GM19099 (cell line): ENCODE data around the gene WDR12.

ENCODE experiments used
- POLR2A ChIP-seq: IDR thresholded peaks from 3 replicates; pipeline ENCODE4 v1.6.1; 2011; ENCODE audit warnings: low read depth; ENCODE audit not compliant: insufficient read length; ENCODE audit errors: extremely low read depth

The WDR12 gene

DNA sequence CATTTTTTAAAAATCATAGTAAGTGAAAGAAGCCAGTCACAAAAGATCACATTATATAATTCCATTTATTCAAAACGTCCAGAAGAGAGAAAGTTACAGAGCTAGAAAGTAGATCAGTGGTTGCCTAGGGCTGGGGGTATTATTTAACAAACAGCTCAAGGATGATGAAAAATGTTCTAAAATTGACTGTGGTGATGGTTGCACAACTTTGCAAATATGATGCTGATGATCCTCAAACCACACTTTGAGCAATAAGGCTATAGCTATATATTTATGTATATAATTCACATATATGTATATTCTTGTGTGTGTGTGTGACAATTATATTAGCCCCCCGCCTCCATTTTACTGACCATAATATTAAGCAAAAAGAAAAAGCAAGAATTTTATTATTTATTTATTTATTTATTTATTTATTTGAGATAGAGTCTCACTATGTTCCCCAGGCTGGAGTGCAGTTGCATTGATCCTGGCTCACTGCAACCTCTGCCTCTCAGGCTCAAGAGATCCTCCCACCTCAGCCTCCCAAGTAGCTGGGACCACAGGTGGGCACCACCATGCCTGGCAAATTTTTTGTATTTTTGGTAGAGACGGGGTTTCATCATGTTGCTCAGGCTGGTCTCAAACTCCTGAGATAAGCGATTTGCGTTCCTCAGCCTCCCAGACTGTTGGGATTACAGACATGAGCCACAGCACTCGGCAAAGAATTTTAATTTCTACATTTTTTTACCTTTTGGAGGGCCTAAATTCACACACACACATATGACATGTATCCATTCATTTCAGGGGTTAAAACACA is 1.9 kb downstream of the WDR12 start:
- no peak for TF ChIP-seq POLR2A

DNA sequence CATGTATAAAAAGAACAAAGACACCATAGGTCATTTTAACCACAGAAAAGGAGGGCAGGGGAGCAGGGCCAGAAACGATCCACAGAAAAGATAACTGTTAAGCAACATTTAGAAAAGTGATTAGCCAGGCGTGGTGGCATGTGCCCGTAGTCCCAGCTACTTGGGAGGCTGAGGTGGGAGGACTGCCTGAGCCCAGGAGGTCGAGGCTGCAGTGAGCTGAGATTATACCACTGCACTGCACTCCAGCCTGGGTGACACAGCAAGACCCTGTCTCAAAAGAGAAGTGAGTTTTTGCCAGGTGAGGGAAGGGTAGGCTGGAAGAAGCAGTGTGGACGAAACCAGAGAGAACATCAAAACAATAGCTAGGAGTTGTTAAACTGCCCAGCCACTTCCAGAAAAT is 3.3 kb downstream of the WDR12 start:
- TF ChIP-seq POLR2A = no peak

DNA sequence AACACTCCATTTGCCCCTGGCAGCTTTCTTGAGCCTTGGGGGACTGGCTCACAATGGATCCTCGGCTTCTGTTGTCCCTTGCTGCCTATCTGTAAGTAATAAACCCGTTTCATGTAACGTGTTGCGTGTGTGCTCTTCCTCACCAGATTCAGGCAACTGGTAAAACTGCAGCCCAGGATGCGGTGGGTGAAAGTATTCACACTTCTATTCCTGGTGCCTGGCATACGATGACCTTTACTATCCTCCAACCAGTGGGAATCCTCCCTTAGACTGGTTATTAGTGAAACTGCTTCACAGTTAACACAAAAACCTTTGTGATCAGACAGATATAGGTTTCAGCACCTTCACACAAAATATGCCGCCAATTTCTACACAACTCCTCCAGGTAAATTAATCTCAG is 26.3 kb downstream of the WDR12 start:
- TF ChIP-seq POLR2A = no peak

- TF ChIP-seq POLR2A = no peak
Measured at GRCh38 chr2:202883987-202884675, 27.3 kb downstream of the WDR12 start.

- no peak for TF ChIP-seq POLR2A
Measured at GRCh38 chr2:202881570-202881969, 29.9 kb downstream of the WDR12 start.

DNA sequence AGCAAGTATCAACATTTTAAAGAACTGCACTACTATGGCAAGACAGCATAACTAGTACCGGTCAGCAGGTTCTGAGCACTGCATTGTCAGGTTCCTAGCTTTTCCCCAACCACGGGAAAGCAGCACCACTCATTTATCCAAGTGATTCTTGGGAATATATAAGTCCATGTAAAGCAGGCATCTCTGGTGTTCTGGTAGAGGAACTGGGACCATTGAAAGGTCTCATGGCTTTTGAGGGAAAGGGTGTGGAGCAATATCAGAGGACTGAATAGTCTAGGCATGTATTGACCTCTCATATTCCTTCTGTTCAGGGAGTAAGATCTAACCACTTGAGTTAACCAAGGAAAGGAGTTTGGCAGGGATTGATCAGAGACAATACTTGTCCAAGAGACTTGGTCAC is 33.8 kb downstream of the WDR12 start:
- TF ChIP-seq POLR2A = no peak

GRCh38 chr2:202871300-202872141 is 40.0 kb downstream of the WDR12 start, which contains the start of gene ICA1L:
TSS of gene ICA1L (minus strand) at chr2:202871766. CDS start at chr2:202829009, 42,757 bp downstream.
- TF ChIP-seq POLR2A = no peak

DNA sequence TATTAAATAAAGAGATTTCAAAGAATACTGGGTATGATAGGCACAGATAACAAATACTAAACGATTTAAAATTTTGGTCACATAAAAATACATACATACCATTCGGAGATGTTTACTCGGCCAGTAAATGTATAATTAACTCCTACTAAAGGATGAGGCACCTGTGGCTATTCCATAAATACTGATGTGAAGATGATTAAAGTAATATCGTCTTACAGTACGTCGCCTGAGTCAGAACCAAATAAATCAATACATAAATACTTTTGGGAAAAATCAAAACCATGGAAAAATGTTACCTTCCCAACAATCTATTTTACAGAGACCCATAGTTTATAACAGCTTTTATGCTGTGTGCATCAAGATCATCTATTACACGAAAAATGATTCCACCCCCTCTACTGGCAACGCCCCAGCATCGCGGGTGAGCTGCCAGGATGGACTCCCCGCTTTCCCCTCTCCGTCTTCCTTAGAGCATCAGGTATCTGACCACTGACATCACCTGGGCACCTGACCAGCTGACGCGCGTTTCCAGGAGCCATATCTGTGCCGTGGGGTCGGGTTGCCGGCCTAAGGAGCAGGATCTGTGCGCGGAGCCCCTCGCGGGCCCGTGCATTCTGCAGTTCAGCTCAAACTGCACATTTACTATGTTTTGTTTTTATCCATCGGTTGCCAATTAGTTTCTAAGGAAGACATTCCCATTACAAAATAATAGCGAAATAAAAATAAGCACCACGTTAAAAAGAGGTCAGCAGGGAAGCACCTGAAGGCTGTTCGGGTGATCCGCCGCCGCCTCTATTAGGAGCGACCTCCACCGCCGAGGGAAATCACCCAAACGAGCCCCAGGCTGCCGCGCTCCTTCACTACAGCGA is 40.8 kb downstream of the WDR12 start:
- no peak for TF ChIP-seq POLR2A

GRCh38 chr2:202861987-202862386 is 49.5 kb downstream of the WDR12 start:
- TF ChIP-seq POLR2A = no peak

DNA sequence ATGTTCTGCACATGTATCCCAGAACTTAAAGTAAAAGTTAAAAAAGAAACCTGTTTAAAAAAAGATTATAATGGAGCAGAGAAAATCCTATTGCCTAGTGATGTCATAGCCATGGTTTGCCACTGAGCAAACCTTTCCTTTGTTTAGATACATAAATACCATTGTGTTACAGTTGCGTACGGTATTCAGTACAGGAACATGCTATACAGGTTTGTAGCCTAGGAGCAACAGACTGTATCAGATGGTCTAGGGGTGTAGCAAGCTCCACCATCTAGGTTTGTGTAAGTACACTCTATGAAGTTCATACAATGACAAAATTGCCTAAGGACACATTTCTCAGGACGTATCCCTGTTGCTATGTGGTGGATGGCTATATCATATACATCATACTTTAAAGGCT is 52.9 kb downstream of the WDR12 start:
- TF ChIP-seq POLR2A = no peak

GRCh38 chr2:202848813-202849212 is 62.7 kb downstream of the WDR12 start:
- TF ChIP-seq POLR2A = no peak

GRCh38 chr2:202847693-202848524 is 63.6 kb downstream of the WDR12 start:
- TF ChIP-seq POLR2A = no peak

- TF ChIP-seq POLR2A = no peak
Measured at GRCh38 chr2:202844656-202845055, 66.8 kb downstream of the WDR12 start.

DNA sequence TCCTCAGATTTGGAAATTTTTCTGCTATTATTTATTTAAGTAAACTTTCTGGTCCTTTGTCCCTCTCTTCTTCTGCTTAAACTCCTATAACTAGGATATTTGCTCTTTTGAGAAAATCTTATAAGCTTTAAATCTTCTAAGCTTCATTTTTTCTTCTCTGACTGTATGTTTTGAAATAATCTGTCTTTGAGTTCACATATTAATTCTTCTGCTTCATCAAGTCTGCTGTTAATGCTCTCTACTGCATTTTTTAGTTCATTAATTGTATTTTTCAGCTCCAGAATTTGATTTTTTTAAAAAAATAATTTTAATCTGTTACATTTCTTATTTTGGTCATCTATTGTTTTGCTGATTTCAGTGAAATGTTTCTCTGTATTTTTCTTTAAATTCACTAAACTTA is 68.8 kb downstream of the WDR12 start:
- no peak for TF ChIP-seq POLR2A
